Caki2 (cell line): ENCODE measurements around the gene HLTF. TPM values are rescaled to one million over a fixed set of nuclear protein-coding genes. Genes with fewer than 3 reads are reported as not detected.
"Not testable (repeated sequence)": the region's sequence is repeated elsewhere in the genome, so short reads cannot be mapped to it uniquely, and the experiment has no call there.

Source experiments
- DNase-seq: peaks from one replicate; pipeline ENCODE4 v3.0.0-alpha.2; 2015; ENCODE audit warnings: low read depth
- in situ Hi-C: cut with HindIII; loops from 2 replicates; pipeline ENCODE4 v1.10.0; 2016; ENCODE audit warnings: low sequenced_read_pairs, low pct_unique_long_range_greater_than_20kb, mixed read lengths
- total RNA-seq: library from RNA; depleted of rRNA; stranded (reverse); fragments of >200 nt; shearing (Covaris generic); gene quantifications from 2 replicates; pipeline ENCODE4 v1.2.3, GENCODE V29; 2014; ENCODE audit warnings: low replicate concordance; rRNA removed

HLTF gene
- total RNA-seq, 1 experiment from 2014 or later = 18.3 TPM

DNA sequence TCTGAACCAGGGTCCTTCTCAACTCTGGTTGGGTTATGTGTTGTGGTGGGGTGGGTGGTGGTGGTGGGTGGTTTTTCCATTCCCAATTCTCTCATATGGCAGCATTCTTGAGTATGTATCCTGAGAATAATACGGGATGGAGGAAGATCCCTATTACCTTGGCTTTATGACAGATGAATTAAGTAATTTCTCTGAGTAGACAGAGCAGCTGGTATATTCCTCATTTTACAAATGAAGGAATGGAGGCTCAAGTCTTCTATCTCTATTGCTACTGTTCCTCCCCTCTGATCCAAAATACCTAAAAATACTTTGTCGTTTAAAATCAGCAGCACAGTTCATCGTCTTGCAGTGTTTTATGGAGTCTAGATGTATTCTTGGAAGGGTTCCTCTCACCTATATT is 84.6 kb downstream of the HLTF start:
- no peak for DNase-seq
- in situ Hi-C loops = no loop called here

DNA sequence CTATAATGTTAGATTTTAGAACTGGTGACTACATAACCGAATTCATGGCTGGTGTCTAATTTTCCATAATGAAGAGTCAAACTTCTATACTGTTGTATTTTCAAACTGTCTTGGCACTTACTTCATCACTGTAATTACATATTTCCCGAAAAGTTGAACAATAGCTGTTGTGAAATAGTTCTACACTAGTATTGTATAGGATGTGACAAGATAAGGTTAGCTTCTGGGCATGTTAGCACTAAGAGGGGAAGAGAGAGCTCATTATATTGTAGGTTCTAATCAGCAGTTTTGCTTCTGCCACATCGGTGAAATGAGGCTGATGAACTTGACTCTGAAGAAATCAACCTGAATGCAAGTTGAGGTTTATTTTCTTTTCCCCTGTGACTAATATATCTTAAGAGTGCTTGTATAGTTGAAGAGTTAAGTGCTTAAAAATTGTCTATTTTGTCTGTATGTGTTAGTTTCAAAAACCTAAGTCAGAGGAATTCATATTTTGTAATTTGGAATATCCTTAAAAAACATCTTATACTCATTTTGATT is 86.1 kb downstream of the HLTF start:
- no peak for DNase-seq
- in situ Hi-C loops = no loop called here

DNA sequence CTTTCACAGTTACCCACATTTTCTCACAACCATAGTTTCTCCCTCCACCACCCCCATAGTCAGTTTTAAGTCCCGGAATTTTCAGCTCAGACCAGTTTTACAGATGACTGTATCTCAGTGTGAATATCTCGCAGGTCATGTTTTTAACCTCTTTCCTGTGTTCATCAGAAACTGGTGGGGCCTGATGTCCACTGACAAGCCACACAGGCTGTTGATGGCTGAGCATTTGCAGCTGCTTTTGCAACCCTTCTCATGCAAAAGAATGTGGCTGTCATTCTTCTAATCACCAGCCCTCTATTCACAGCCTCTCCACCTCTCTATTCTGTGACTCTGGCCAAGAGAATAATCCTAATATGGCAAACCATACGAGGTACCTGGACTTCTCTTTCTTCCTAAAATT is 86.5 kb downstream of the HLTF start:
- in situ Hi-C loops = no loop called here
- DNase-seq = no peak

GRCh38 chr3:148998715-148999423 is 87.5 kb downstream of the HLTF start:
- no peak for DNase-seq
- in situ Hi-C loops = no loop called here

DNA sequence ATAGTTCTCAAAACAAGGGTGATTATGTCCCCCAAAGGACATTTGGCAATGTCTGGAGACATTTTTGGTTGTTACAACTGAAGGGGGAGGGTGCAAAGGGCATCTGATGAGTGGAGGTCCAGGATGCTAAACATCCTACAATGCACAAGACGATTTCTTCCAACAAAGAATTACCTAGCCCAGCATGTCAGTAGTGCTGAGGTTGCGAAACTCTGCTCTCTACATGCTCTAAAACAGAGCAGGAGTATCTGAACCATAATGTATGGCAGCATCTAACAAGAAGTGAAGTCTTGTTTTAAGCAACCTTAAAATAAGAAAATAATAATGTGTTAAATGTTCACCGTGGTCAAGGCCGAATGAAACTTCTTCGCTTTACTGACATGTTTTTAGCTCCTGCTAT is 88.0 kb downstream of the HLTF start:
- no peak for DNase-seq
- in situ Hi-C loops = no loop called here

- DNase-seq = no peak
- in situ Hi-C loops = no loop called here
Measured at GRCh38 chr3:148997623-148998022, 88.7 kb downstream of the HLTF start.

DNA sequence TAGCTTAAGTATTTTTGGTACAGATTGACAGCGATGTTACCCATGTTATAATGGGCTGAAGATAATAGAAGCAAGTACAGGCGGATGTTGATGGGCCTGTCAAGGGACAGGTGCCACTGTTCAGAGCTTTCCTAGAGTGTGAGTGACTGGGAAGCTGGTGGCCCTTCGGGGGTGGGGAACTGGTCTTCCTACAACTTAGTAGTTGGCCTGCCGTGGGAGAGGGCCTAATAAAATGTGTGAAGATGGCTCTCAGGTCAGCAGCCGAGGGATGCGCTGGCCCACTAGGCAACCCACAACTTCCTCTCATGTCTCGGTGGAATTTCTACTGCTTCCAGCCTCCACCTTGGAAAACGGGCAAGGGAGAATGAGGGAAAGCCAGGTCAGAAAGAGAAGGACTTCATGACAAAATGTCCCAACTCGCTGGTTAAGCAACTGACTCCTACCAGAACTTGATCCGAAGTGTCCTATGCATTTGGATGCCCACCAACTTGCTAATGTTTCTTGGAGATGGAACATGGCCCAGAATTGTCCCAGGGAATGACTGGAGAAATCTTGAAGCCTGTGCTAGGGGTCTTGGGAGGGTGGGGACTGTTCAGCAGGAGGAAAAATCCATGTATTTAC is 93.6 kb downstream of the HLTF start:
- in situ Hi-C loops = no loop called here
- no peak for DNase-seq

DNA sequence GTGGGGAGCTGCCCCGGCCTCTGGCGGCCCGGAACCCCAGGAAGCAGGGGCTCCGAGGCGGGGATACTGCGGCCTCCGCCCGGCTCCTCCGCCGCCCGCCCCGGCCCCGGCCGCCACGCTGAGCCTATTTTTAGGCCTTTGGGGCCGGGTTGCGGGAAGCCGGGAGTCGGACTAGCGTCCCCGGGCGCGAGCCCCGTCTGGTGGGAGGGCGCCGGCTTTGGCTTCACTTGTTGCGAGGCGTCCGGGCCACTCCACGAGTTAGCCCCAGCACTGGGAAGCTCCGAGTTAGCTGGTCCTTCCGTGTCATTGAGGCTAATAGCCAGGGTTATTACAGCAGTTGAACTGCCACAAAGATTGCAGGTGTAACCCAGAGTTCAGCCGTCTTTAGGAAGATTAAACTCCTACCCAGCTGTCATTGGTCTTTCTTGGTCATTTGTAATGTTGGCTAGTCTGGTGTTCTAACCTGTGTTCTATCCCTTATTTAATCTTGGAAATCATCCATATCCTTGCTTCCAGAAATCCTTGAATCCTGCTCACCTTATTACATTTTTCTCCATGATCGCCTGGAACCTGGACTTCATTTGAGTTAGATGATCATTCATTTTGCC is 94.2 kb downstream of the HLTF start:
- in situ Hi-C loops = no loop called here
- DNase-seq = peak; percentile 18

DNA sequence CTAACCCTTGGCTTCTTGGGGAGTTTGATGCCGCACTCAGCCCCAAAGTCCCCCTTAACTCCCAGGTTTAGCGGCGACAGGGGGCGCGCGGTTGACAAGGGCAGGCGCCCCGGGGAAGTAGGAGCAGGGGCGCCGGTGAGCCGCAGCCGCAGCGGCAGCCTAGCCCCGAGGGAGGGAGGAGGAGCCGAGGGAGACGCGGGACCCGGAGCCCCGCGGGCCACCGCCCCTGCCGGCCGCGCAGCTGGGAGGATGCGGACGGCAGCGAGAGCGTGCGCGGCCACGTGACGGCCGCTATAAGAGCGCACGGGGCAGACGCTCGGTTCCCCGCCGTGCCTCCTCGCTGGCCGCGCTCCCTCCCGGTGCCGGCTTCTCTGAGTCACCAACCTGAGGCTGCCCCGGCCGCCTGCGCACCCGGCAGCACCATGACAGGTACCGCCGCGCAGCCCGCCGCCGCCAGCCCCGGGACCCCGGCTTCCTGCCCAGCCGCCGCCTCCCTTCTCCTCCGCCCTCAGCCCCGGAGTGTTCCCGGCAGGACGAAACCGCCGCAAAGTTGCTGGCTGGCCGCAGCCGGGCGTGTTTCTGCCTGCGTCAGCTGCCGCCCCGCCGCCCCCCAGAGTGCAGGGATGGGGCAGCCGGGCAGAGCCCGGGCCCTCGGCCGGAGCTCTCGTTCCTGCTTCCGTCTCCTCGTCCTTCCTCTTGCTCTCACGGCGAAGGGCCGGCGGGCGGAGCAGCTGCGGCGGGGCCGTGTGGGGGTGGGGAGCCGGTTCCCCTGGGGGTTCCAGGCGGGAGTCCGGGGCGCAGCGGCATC is 94.9 kb downstream of the HLTF start, which contains the start of gene GYG1:
TSS of gene GYG1 (plus strand) at position 322 of the 808 bp plus-strand sequence. CDS start at position 423, 101 bp downstream.
- in situ Hi-C loops = no loop called here
- DNase-seq = peak; percentile 82

- in situ Hi-C loops = no loop called here
- no peak for DNase-seq
Measured at GRCh38 chr3:148990236-148990635, 96.1 kb downstream of the HLTF start.

GRCh38 chr3:148987551-148987950 is 98.8 kb downstream of the HLTF start:
- in situ Hi-C loops, DNase-seq: not testable (repeated sequence)

DNA sequence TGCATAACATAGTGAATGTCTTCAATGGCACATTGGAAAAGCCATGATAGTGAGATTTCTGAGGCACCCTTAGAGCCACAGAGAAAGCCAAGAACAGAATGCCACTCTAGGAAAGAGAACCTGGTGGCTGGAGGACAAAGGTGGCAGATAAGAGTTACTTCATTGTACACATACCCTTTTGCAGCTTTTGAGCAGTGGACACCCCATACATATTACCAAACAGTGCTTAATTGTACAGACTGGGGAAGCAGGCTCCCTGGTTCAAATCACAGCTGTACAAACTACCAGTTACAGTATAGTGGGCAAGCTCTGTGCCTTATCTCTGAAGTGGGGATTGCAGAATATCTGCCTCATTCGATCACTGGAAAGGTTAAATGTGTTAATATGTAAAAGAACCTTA is 105.1 kb downstream of the HLTF start:
- no peak for DNase-seq
- in situ Hi-C loops = no loop called here

Other genes with a start within 250 kb of the HLTF start
- not detected in 2 replicates for gene CPA3, start 221.2 kb downstream of the HLTF start, total RNA-seq
- gene GYG1, start 95.0 kb downstream of the HLTF start, total RNA-seq = 28.1 and 63.3 TPM in 2 replicates
- 39.8 and 59.8 TPM in 2 replicates for gene HPS3, start 43.1 kb upstream of the HLTF start, total RNA-seq
- gene CP, start 135.3 kb upstream of the HLTF start, total RNA-seq = 10.9 and 30.7 TPM in 2 replicates
- 5.9 and 9.3 TPM in 2 replicates for gene TM4SF18, start 247.1 kb upstream of the HLTF start, total RNA-seq